ENCODE measurements around the gene PPP1R1C.

Gene PPP1R1C

GRCh38 chr2:181972431-181973170 is 13.1 kb upstream of the PPP1R1C start:
- H3K27ac ChIP-seq, result no peak overlapping the region
- TF ChIP-seq, protein P1, sequence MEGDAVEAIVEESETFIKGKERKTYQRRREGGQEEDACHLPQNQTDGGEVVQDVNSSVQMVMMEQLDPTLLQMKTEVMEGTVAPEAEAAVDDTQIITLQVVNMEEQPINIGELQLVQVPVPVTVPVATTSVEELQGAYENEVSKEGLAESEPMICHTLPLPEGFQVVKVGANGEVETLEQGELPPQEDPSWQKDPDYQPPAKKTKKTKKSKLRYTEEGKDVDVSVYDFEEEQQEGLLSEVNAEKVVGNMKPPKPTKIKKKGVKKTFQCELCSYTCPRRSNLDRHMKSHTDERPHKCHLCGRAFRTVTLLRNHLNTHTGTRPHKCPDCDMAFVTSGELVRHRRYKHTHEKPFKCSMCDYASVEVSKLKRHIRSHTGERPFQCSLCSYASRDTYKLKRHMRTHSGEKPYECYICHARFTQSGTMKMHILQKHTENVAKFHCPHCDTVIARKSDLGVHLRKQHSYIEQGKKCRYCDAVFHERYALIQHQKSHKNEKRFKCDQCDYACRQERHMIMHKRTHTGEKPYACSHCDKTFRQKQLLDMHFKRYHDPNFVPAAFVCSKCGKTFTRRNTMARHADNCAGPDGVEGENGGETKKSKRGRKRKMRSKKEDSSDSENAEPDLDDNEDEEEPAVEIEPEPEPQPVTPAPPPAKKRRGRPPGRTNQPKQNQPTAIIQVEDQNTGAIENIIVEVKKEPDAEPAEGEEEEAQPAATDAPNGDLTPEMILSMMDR (IDR thresholded peaks at IDR 0.05), result no peak
- no peak for TF ChIP-seq ZFX (IDR thresholded peaks at IDR 0.05; ENCODE audit: borderline replicate concordance)

DNA sequence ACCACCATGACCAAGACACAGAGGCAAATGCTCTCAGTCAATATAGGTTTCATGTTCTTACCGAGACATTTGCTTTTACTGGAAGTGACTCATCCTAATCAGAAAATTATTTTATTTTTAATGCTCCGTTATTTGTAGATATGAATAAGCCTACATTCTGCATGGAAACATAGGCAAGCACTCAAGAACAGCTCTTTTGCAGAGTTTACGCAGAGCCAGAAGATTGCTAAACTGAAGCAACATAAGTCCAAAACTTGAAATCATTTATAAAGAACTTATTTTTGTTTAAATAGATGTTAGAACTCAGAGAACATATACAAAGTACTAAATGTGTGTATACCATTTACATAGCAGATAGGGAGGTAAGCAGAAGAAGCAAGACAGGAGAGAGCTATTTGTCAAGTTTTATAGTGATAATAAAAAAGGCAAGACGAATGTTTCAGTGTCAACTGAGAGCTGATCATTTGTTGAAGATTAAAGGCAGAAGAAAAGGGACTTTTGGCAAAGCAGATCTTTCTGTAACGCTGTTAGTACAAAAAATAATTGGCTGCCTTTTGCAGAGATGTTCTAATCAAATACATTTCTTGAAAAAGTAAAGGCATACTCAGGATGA is 12.4 kb upstream of the PPP1R1C start:
- H3K27ac ChIP-seq, result no peak overlapping the region
- TF ChIP-seq, protein P1 (IDR thresholded peaks at IDR 0.05), result no peak
- TF ChIP-seq ZFX (IDR thresholded peaks at IDR 0.05; ENCODE audit: borderline replicate concordance), result no peak

- TF ChIP-seq, protein P1 (IDR thresholded peaks at IDR 0.05), result no peak
- TF ChIP-seq ZFX (IDR thresholded peaks at IDR 0.05; ENCODE audit: borderline replicate concordance), result no peak
- H3K27ac ChIP-seq, result no peak overlapping the region
Measured at GRCh38 chr2:181977661-181978350, 7.8 kb upstream of the PPP1R1C start.

DNA sequence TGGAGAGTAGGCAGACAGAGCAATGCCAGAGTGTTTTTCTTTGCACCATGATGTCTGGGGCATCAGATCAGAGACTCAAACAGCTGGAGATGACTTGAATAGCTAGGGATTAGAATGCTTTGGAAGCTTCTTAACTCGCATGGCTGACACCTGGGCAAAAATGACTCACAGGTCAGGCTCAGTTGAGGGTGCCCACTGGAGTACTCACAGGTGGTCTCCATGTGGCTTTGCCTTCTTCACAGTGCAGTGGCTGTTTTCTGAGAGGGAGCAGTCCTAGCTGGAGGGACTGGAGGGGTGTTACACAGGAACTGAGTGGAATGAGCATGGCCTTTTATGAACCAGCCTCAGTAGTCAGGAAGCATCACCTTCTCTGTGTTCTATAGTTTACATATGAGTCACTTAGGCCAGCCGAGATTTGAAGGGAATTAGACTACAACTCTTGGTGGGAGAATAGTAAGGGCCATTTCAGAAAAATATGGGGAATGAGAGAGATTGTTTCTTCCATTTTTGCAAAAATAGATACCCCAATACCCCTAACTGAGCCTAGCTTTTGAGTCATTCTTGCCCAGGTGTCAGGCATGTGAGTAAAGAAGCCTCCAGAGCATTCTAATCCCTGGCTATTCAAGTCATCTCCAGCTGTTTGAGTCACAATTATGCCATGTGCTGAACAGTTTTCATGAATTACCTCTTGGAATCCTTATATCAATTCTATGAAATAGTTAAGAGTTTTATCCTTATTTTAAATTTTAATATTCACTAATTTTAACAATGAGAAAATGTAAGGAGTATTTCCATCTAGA is 7.1 kb upstream of the PPP1R1C start:
- TF ChIP-seq, protein P1 (IDR thresholded peaks at IDR 0.05), result no peak
- TF ChIP-seq ZFX (IDR thresholded peaks at IDR 0.05; ENCODE audit: borderline replicate concordance), result no peak
- H3K27ac ChIP-seq, result no peak overlapping the region

- no peak overlapping the region for H3K27ac ChIP-seq
- no peak for TF ChIP-seq ZFX (IDR thresholded peaks at IDR 0.05; ENCODE audit: borderline replicate concordance)
- TF ChIP-seq, protein P1 (IDR thresholded peaks at IDR 0.05), result no peak
Measured at GRCh38 chr2:181984060-181984459, 1.6 kb upstream of the PPP1R1C start.

- no peak overlapping the region for H3K27ac ChIP-seq
- TF ChIP-seq, protein P1 (IDR thresholded peaks at IDR 0.05), result no peak
- no peak for TF ChIP-seq ZFX (IDR thresholded peaks at IDR 0.05; ENCODE audit: borderline replicate concordance)
Measured at GRCh38 chr2:181984814-181985631, 630 bp upstream of the PPP1R1C start.
